RWPE1 (cell line): ENCODE measurements around the gene PPP1R12C.

ENCODE experiments used
- CTCF ChIA-PET: fragments of 350-600 bp; sonication (Branson Sonifier 250); formaldehyde crosslinking; extraction: SDS; loops from one replicate; lab custom pipeline; 2021; lab: Yijun Ruan, JAX
- POLR2A ChIA-PET: fragments of 400-600 bp; formaldehyde crosslinking; extraction: SDS; loops from one replicate; lab custom pipeline; 2020; ENCODE audit warnings: antibody characterized with exemption; ENCODE audit not compliant: low non-redundant PET; lab: Yijun Ruan, JAX
- DNase-seq: peaks from one replicate; pipeline ENCODE4 v3.0.0; 2012; ENCODE audit warnings: low spot score
- H3K27ac ChIP-seq: fragments of 450-650 bp; 2 replicates; pipeline ENCODE4 v1.5.1; 2017
- CTCF ChIP-seq: fragments of 450-650 bp; conservative IDR thresholded peaks from 2 replicates; pipeline ENCODE4 v1.5.1; 2017; ENCODE audit warnings: low read depth, mild to moderate bottlenecking

The PPP1R12C gene

GRCh38 chr19:55116859-55117662, at the start of gene PPP1R12C:
TSS of gene PPP1R12C (minus strand) at chr19:55117637. CDS start at chr19:55117543, 94 bp downstream.
- peak within 1 kb of the TSS; percentile 80 for H3K27ac ChIP-seq
- ChIA-PET CTCF (no interaction called here), POLR2A (interaction anchor here (0.6 kb wide), 1 partner anchor 37 kb away, joined by 3 read pairs; no protein-coding TSS in a partner anchor)
- no peak for TF ChIP-seq CTCF
- no peak for DNase-seq

GRCh38 chr19:55166530-55167268, 49.3 kb upstream of the PPP1R12C start, which contains the start of gene DNAAF3:
TSS of gene DNAAF3 (minus strand) at chr19:55166613. CDS start at chr19:55166413, 200 bp downstream.
- peak; percentile 100 for DNase-seq
- POLR2A ChIA-PET = interaction anchor here (1.0 kb wide), 1 partner anchor 43 kb away, joined by 8 read pairs; the partner anchor contains the start of gene PTPRH
- TF ChIP-seq CTCF = no peak
- CTCF ChIA-PET = interaction anchor here (0.6 to 1.3 kb wide), 4 partner anchors 8 to 233 kb away, joined by 3 to 6 read pairs (median 3); partner anchors contain the start of gene RDH13
- H3K27ac ChIP-seq = peak within 1 kb of the TSS; percentile 89

- peak; percentile 81 for TF ChIP-seq CTCF
- peak overlapping the region; percentile 89 for H3K27ac ChIP-seq
- peak; percentile 66 for DNase-seq
- ChIA-PET CTCF (interaction anchor here (0.6 to 1.3 kb wide), 5 partner anchors 9 to 25 kb away, joined by 3 to 9 read pairs (median 4); no protein-coding TSS in a partner anchor), POLR2A (no interaction called here)
Measured at GRCh38 chr19:55165952-55166529, 48.6 kb upstream of the PPP1R12C start.

GRCh38 chr19:55161571-55162322, 44.3 kb upstream of the PPP1R12C start:
- no peak overlapping the region for H3K27ac ChIP-seq
- POLR2A ChIA-PET = interaction anchor here (1.5 kb wide), 1 partner anchor 20 kb away, joined by 5 read pairs; no protein-coding TSS in a partner anchor
- CTCF ChIA-PET = interaction anchor here (0.7 to 3.6 kb wide), 2 partner anchors 21 to 186 kb away, joined by 3 to 31 read pairs; no protein-coding TSS in a partner anchor
- no peak for DNase-seq
- no peak for TF ChIP-seq CTCF

GRCh38 chr19:55160986-55161365, 43.5 kb upstream of the PPP1R12C start:
- POLR2A ChIA-PET = interaction anchor here (0.5 to 1.5 kb wide), 2 partner anchors 20 to 21 kb away, joined by 3 to 5 read pairs; no protein-coding TSS in a partner anchor
- TF ChIP-seq CTCF = no peak
- CTCF ChIA-PET = interaction anchor here (0.5 to 3.6 kb wide), 14 partner anchors 10 to 866 kb away, joined by 3 to 31 read pairs (median 4); partner anchors contain the start of genes IL11 and SYT5
- no peak for DNase-seq
- peak overlapping the region; percentile 97 for H3K27ac ChIP-seq
